Osteocyte (in vitro differentiated cells): ENCODE results near the gene GADD45A. TPM values are rescaled to one million over a fixed set of nuclear protein-coding genes. Genes with fewer than 3 reads are reported as not detected.
A peak's percentile ranks its signal among the peaks of the same experiment; 100 is the strongest.
"Not testable (repeated sequence)": the region's sequence is repeated elsewhere in the genome, so short reads cannot be mapped to it uniquely, and the experiment has no call there.

Source experiments
- DNase-seq: peaks from one replicate; pipeline ENCODE4 v3.0.0; 2021; ENCODE audit warnings: mixed read lengths; ENCODE audit not compliant: unreplicated experiment; ENCODE audit errors: extremely low spot score
- H3K27ac Mint-ChIP-seq: one replicate; pipeline ENCODE4 v1.8.0; 2021; ENCODE audit warnings: mild to moderate bottlenecking, mixed read lengths; ENCODE audit not compliant: unreplicated experiment
- H3K27me3 Mint-ChIP-seq: one replicate; pipeline ENCODE4 v1.8.0; 2021; ENCODE audit warnings: mixed read lengths; ENCODE audit not compliant: unreplicated experiment
- H3K36me3 Mint-ChIP-seq: one replicate; pipeline ENCODE4 v1.8.0; 2021; ENCODE audit warnings: mixed read lengths; ENCODE audit not compliant: unreplicated experiment
- H3K4me1 Mint-ChIP-seq: one replicate; pipeline ENCODE4 v1.8.0; 2021; ENCODE audit warnings: mixed read lengths; ENCODE audit not compliant: unreplicated experiment
- H3K4me3 Mint-ChIP-seq: one replicate; pipeline ENCODE4 v1.8.0; 2021; ENCODE audit warnings: mild to moderate bottlenecking, moderate library complexity, mixed read lengths; ENCODE audit not compliant: unreplicated experiment
- H3K9me3 Mint-ChIP-seq: one replicate; pipeline ENCODE4 v1.8.0; 2021; ENCODE audit warnings: mixed read lengths; ENCODE audit not compliant: unreplicated experiment
- CTCF ChIP-seq: fragments of 200-600 bp; sonication (generic); IDR thresholded peaks from 2 replicates; pipeline ENCODE4 v1.5.0; 2021; ENCODE audit warnings: antibody characterized with exemption, mild to moderate bottlenecking, moderate library complexity
- total RNA-seq: library from RNA; stranded (reverse); gene quantifications from 2 replicates; pipeline ENCODE4 v1.2.1, GENCODE V29; 2021

The GADD45A gene
- total RNA-seq, 1 donor from 2014 or later = 45.3 TPM

- no peak for TF ChIP-seq CTCF
- Mint-ChIP-seq H3K27ac (no peak overlapping the region), H3K36me3 (peaks cover 3% of the 10 kb centered on the region), H3K4me1 (peaks cover 52% of the 10 kb centered on the region), H3K27me3 (no peaks in the 10 kb centered on the region), H3K4me3 (no peak overlapping the region), H3K9me3 (no peaks in the 10 kb centered on the region)
- DNase-seq = no peak
Observed at GRCh38 chr1:67729872-67730271, 44.9 kb downstream of the GADD45A start.

- H3K27ac Mint-ChIP-seq, H3K36me3 Mint-ChIP-seq, H3K27me3 Mint-ChIP-seq, DNase-seq, H3K4me3 Mint-ChIP-seq, H3K9me3 Mint-ChIP-seq: not testable (repeated sequence)
- peaks cover 52% of the 10 kb centered on the region for H3K4me1 Mint-ChIP-seq
Observed at GRCh38 chr1:67730312-67730711, 45.3 kb downstream of the GADD45A start.

GRCh38 chr1:67731322-67731721, 46.3 kb downstream of the GADD45A start:
- H3K27ac Mint-ChIP-seq = peak overlapping the region; percentile 33
- no peak for TF ChIP-seq CTCF
- no peaks in the 10 kb centered on the region for H3K27me3 Mint-ChIP-seq
- no peaks in the 10 kb centered on the region for H3K9me3 Mint-ChIP-seq
- no peak for DNase-seq
- H3K4me3 Mint-ChIP-seq = no peak overlapping the region
- H3K4me1 Mint-ChIP-seq = peaks cover 53% of the 10 kb centered on the region
- peaks cover 3% of the 10 kb centered on the region for H3K36me3 Mint-ChIP-seq

GRCh38 chr1:67732750-67733151, 47.8 kb downstream of the GADD45A start:
- DNase-seq = no peak
- TF ChIP-seq CTCF = no peak
- Mint-ChIP-seq H3K4me3 (no peak overlapping the region), H3K27ac (peak overlapping the region; percentile 87), H3K36me3 (peaks cover 3% of the 10 kb centered on the region), H3K9me3 (no peaks in the 10 kb centered on the region), H3K27me3 (no peaks in the 10 kb centered on the region), H3K4me1 (peaks cover 58% of the 10 kb centered on the region)

GRCh38 chr1:67733681-67734322, 48.8 kb downstream of the GADD45A start:
- DNase-seq = no peak
- Mint-ChIP-seq H3K27ac (peak overlapping the region; percentile 77), H3K4me3 (no peak overlapping the region), H3K9me3 (no peaks in the 10 kb centered on the region), H3K4me1 (peaks cover 61% of the 10 kb centered on the region), H3K27me3 (no peaks in the 10 kb centered on the region), H3K36me3 (peaks cover 3% of the 10 kb centered on the region)
- TF ChIP-seq CTCF = no peak

GRCh38 chr1:67734323-67734690, 49.3 kb downstream of the GADD45A start:
- no peak for DNase-seq
- Mint-ChIP-seq H3K27me3 (no peaks in the 10 kb centered on the region), H3K27ac (peak overlapping the region; percentile 77), H3K9me3 (no peaks in the 10 kb centered on the region), H3K4me1 (peaks cover 61% of the 10 kb centered on the region), H3K36me3 (peaks cover 2% of the 10 kb centered on the region), H3K4me3 (no peak overlapping the region)
- no peak for TF ChIP-seq CTCF
